HepG2 (cell line): ENCODE measurements around the gene GEMIN2. TPM values are rescaled to one million over a fixed set of nuclear protein-coding genes. Genes with fewer than 3 reads are reported as not detected.

ENCODE experiments used
- BRCA1 ChIP-seq: sonication (generic); formaldehyde crosslinking; IDR thresholded peaks from 2 replicates; pipeline ENCODE4 v1.4.0; 2020; ENCODE audit warnings: missing genetic modification reagents
- CCDC6 ChIP-seq: sonication (generic); formaldehyde crosslinking; IDR thresholded peaks from 2 replicates; pipeline ENCODE4 v1.8.1; 2022; ENCODE audit warnings: mild to moderate bottlenecking, missing genetic modification reagents, moderate library complexity
- FIP1L1 ChIP-seq: fragments of 200-400 bp; formaldehyde crosslinking; IDR thresholded peaks from 2 replicates; pipeline ENCODE4 v1.6.1; 2018; ENCODE audit warnings: low read depth, mild to moderate bottlenecking, low read length, moderate library complexity, borderline replicate concordance; ENCODE audit not compliant: insufficient read depth
- GPN1 ChIP-seq: sonication (generic); formaldehyde crosslinking; IDR thresholded peaks from 2 replicates; pipeline ENCODE4 v1.5.1; 2020; ENCODE audit warnings: missing genetic modification reagents, borderline replicate concordance
- HES4 ChIP-seq: sonication (generic); formaldehyde crosslinking; IDR thresholded peaks from 2 replicates; pipeline ENCODE4 v1.9.0; 2021; ENCODE audit warnings: mild to moderate bottlenecking, missing genetic modification reagents, borderline replicate concordance
- KDM6A ChIP-seq: IDR thresholded peaks from 2 replicates; pipeline ENCODE4 v1.6.1; 2016; ENCODE audit warnings: low read depth
- NAIF1 ChIP-seq: sonication (generic); formaldehyde crosslinking; IDR thresholded peaks from 2 replicates; pipeline ENCODE4 v1.5.0; 2020; ENCODE audit warnings: mild to moderate bottlenecking, missing genetic modification reagents, borderline replicate concordance
- NFYC ChIP-seq: IDR thresholded peaks from 2 replicates; pipeline ENCODE4 v1.6.1; 2016; ENCODE audit warnings: missing genetic modification reagents, missing compliant biosample characterization
- NRL ChIP-seq: sonication (generic); formaldehyde crosslinking; IDR thresholded peaks from 2 replicates; pipeline ENCODE4 v1.5.0; 2020; ENCODE audit warnings: missing genetic modification reagents, mild to moderate bottlenecking, moderate library complexity, borderline replicate concordance
- TP53 ChIP-seq: sonication (generic); formaldehyde crosslinking; conservative IDR thresholded peaks from 2 replicates; pipeline ENCODE4 v1.4.0; 2020; ENCODE audit warnings: missing genetic modification reagents
- TRIM22 ChIP-seq: fragments of 450-650 bp; IDR thresholded peaks from 2 replicates; pipeline ENCODE4 v1.6.1; 2017
- ZNF230 ChIP-seq: sonication (generic); formaldehyde crosslinking; IDR thresholded peaks from 2 replicates; pipeline ENCODE4 v1.4.0; 2020; ENCODE audit warnings: mild to moderate bottlenecking, missing genetic modification reagents
- ZNF790 ChIP-seq: sonication (generic); formaldehyde crosslinking; IDR thresholded peaks from 2 replicates; pipeline ENCODE4 v1.8.0; 2022; ENCODE audit warnings: missing genetic modification reagents, mild to moderate bottlenecking, borderline replicate concordance
- polyA plus RNA-seq, 8 experiments: library from polyadenylated mRNA; depleted of rRNA in 3 of 8; stranded (reverse) in 7 of 8; unstranded in 1 of 8; fragments of >200 nt; fragmentation: Illumina TruSeq in 4 of 8; extraction: Trizol in 4 of 8; gene quantifications; 2 replicates each; pipeline versions ENCODE4 v1.2.1 to v1.2.3, GENCODE V29; 2011 to 2016; ENCODE audit warnings: low read depth in 4 of 8, missing spikeins in 1 of 8, mixed read lengths in 1 of 8; ENCODE audit not compliant: insufficient read depth in 1 of 8
- total RNA-seq, 5 experiments: library from RNA; depleted of rRNA; stranded (reverse); fragments of >200 nt; fragmentation: Illumina TruSeq; extraction: Trizol; gene quantifications; 2 replicates each; pipeline ENCODE4 v1.2.3, GENCODE V29; 2016; ENCODE audit warnings: low read depth in 1 of 5
- TF ChIP-seq, protein P1 (sequence below): sonication (generic); formaldehyde crosslinking; IDR thresholded peaks from 2 replicates; pipeline ENCODE4 v1.8.1; 2023; ENCODE audit warnings: mild to moderate bottlenecking, missing genetic modification reagents, borderline replicate concordance
- TF ChIP-seq, protein P2 (sequence below): sonication (generic); formaldehyde crosslinking; IDR thresholded peaks from 2 replicates; pipeline ENCODE4 v1.4.0; 2020; ENCODE audit warnings: missing genetic modification reagents
- TF ChIP-seq, protein P3 (sequence below): sonication (generic); formaldehyde crosslinking; IDR thresholded peaks from 2 replicates; pipeline ENCODE4 v1.4.0; 2020; ENCODE audit warnings: missing genetic modification reagents, borderline replicate concordance

Gene GEMIN2
- total and polyA plus RNA-seq, 2 of the 13 experiments (the other 11 are each of a cell fraction or from before 2014, with no cell fraction given) = 54.8 to 110 TPM

- peak; percentile 96 for TF ChIP-seq NAIF1
- peak; percentile 95 for TF ChIP-seq HES4 (CRISPR knock-in tag)
- TF ChIP-seq ZNF230 (CRISPR knock-in tag) = peak; percentile 98
- peak; percentile 100 for TF ChIP-seq NRL (CRISPR knock-in tag)
- TF ChIP-seq, protein P1, sequence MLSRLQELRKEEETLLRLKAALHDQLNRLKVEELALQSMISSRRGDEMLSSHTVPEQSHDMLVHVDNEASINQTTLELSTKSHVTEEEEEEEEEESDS (CRISPR knock-in tag) = 0 out of 2 replicates have a peak, but pooled peaks have one; percentile 78
- TF ChIP-seq TRIM22 = no peak
- TF ChIP-seq FIP1L1 = peak; percentile 95; the same call in 1 of the 2 replicates
- TF ChIP-seq, protein P2, sequence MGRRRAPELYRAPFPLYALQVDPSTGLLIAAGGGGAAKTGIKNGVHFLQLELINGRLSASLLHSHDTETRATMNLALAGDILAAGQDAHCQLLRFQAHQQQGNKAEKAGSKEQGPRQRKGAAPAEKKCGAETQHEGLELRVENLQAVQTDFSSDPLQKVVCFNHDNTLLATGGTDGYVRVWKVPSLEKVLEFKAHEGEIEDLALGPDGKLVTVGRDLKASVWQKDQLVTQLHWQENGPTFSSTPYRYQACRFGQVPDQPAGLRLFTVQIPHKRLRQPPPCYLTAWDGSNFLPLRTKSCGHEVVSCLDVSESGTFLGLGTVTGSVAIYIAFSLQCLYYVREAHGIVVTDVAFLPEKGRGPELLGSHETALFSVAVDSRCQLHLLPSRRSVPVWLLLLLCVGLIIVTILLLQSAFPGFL (CRISPR knock-in tag) = 0 out of 2 replicates have a peak, but pooled peaks have one; percentile 76
- peak; percentile 69; the same call in 1 of the 2 replicates for TF ChIP-seq TP53 (CRISPR knock-in tag)
- no peak; the same call in 1 of the 2 replicates for TF ChIP-seq GPN1 (CRISPR knock-in tag)
- peak; percentile 73 for TF ChIP-seq NFYC
- TF ChIP-seq BRCA1 (CRISPR knock-in tag) = peak; percentile 96
- peak; percentile 85 for TF ChIP-seq ZNF790 (CRISPR knock-in tag)
- TF ChIP-seq KDM6A (CRISPR knock-in tag) = peak; percentile 70
- TF ChIP-seq, protein P3, sequence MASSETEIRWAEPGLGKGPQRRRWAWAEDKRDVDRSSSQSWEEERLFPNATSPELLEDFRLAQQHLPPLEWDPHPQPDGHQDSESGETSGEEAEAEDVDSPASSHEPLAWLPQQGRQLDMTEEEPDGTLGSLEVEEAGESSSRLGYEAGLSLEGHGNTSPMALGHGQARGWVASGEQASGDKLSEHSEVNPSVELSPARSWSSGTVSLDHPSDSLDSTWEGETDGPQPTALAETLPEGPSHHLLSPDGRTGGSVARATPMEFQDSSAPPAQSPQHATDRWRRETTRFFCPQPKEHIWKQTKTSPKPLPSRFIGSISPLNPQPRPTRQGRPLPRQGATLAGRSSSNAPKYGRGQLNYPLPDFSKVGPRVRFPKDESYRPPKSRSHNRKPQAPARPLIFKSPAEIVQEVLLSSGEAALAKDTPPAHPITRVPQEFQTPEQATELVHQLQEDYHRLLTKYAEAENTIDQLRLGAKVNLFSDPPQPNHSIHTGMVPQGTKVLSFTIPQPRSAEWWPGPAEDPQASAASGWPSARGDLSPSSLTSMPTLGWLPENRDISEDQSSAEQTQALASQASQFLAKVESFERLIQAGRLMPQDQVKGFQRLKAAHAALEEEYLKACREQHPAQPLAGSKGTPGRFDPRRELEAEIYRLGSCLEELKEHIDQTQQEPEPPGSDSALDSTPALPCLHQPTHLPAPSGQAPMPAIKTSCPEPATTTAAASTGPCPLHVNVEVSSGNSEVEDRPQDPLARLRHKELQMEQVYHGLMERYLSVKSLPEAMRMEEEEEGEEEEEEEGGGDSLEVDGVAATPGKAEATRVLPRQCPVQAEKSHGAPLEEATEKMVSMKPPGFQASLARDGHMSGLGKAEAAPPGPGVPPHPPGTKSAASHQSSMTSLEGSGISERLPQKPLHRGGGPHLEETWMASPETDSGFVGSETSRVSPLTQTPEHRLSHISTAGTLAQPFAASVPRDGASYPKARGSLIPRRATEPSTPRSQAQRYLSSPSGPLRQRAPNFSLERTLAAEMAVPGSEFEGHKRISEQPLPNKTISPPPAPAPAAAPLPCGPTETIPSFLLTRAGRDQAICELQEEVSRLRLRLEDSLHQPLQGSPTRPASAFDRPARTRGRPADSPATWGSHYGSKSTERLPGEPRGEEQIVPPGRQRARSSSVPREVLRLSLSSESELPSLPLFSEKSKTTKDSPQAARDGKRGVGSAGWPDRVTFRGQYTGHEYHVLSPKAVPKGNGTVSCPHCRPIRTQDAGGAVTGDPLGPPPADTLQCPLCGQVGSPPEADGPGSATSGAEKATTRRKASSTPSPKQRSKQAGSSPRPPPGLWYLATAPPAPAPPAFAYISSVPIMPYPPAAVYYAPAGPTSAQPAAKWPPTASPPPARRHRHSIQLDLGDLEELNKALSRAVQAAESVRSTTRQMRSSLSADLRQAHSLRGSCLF (CRISPR knock-in tag) = peak; percentile 65; the same call in 1 of the 2 replicates
- TF ChIP-seq CCDC6 (CRISPR knock-in tag) = peak; percentile 98
These were observed 10.9 kb upstream of the GEMIN2 start, which contains the start of gene SEC23A (continued) for GRCh38 chr14:39102969-39103957.
